ENCODE measurements around the gene MED12L.
"Not testable (repeated sequence)": the region's sequence is repeated elsewhere in the genome, so short reads cannot be mapped to it uniquely, and the experiment has no call there.

Gene MED12L

DNA sequence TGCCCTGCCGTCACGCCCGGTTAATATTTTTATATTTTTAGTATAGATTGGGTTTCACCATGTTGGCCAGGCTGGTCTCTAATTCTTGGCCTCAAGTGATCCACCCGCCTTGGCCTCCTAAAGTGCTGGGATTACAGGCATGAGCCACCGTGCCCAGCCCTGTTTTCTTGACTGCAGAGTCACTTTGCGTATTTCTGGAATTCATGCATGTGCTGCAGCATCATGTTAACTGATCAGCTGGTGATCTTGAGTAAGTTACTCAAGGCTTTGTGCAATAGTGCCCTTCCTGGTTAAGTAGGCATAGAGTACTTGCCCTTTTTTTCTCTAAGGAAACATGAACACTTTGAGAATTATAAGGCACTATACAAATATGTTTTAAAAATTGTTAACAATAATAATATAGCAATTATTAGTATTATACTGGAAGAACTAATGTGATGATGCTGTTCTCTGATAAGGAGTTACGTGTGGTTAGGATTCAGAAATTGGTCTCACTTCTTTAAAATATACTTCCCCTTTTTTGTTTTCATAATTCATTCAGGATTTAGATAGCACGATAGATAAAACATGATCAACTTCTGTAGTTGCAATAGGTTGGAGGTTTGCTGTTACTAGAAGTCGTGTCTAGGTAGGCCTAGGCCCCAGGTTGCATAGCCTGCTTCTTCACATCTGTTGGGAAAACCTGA, 83.9 kb downstream of the MED12L start:
- Mint-ChIP-seq H3K27ac (peak overlapping the region; percentile 78), H3K4me3 (peak overlapping the region; percentile 35), H3K4me1 (ENCODE audit: low read depth) (peaks cover 44% of the 10 kb centered on the region), H3K36me3 (no peaks in the 10 kb centered on the region), H3K27me3 (no peaks in the 10 kb centered on the region), H3K9me3 (ENCODE audit: low read depth) (no peaks in the 10 kb centered on the region)

DNA sequence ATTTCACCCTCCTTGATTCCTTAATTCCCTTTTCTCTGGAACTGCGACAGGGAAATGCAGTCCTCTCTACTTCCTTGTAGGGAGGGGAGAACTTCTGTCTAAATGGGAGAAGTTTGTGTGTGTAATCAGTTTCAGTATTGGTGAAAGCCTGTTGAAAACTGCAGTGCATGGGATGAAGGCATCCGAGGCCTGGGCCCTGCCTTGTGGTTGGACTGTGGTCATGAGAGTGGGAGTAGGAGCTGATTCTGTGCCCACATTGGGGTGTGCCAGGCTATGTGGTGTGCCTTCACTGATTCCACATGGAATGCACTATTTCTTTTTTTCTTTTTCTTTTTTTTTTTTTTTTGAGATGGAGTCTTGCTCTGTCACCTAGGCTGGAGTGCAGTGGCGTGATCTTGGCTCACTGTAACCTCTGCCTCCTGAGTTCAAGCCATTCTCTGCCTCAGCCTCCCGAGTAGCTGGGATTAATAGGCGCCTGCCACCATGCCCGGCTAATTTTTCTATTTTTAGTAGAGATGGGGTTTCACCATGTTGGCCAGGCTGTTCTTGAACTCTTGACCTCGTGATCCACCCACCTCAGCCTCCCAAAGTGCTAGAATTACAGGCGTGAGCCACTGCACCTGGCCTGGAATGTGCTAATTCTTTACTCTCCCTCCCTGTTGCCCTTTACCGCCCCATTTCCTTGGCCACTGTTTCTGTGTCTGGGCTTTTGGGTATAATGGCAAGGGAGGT, 84.7 kb downstream of the MED12L start:
- not testable (repeated sequence) for H3K36me3 Mint-ChIP-seq; H3K9me3 Mint-ChIP-seq (ENCODE audit: low read depth); H3K27me3 Mint-ChIP-seq
- peak overlapping the region; percentile 78 for H3K27ac Mint-ChIP-seq
- H3K4me1 Mint-ChIP-seq (ENCODE audit: low read depth) = peaks cover 44% of the 10 kb centered on the region
- peak overlapping the region; percentile 35 for H3K4me3 Mint-ChIP-seq

DNA sequence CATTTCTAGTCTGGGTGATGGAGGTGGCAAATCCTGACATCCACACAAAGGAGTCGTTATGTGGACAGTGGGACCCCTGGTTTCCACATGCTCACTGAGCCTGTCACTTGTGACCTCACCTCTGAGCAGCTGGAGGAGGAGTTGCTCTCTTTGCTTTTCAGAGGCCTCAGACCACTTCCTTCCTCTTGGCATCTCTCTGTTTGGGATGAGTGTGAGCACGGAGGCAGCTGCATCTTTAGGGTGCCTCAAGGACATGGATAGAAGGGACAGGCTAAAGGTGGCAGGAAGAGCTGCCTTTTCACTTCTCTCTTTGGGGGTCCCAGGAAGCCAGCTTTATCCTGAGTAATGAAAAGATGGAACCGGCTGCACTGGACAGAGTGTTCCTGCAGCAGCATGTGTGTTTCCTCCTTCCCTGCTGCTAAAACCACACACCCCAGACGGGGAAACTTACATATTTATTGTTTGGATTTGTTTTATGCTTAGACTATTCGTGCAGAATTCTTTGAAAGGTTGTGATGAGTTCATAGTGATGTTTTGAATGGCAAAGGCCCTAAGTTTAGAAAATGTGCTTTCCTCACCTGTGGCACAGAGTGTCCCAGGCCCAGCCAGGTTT, 85.8 kb downstream of the MED12L start:
- Mint-ChIP-seq H3K27ac (peak overlapping the region; percentile 78), H3K36me3 (no peaks in the 10 kb centered on the region), H3K27me3 (no peaks in the 10 kb centered on the region), H3K9me3 (ENCODE audit: low read depth) (no peaks in the 10 kb centered on the region), H3K4me3 (peak overlapping the region; percentile 41), H3K4me1 (ENCODE audit: low read depth) (peaks cover 44% of the 10 kb centered on the region)

DNA sequence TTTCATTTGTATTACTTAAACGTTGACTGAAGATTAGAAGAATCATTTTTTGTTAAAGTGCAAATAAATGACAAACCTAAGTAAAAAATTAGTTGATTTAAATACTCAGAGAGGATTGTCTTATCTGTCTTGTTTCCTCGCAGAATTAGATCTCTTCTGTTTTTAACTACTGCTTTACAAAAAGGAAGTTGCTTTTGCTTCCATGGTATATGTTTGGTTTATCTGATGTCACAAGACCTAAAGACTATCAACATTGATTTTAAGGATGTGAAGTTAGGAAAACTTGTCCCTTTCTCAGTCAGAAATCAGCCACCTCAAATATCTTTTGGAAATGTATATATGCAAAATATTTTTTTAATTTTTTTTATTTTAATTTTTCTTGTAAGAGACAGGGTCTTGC, 88.9 kb downstream of the MED12L start:
- no peaks in the 10 kb centered on the region for H3K36me3 Mint-ChIP-seq
- H3K9me3 Mint-ChIP-seq (ENCODE audit: low read depth) = no peaks in the 10 kb centered on the region
- H3K27ac Mint-ChIP-seq = no peak overlapping the region
- H3K27me3 Mint-ChIP-seq = no peaks in the 10 kb centered on the region
- H3K4me3 Mint-ChIP-seq = no peak overlapping the region
- peaks cover 35% of the 10 kb centered on the region for H3K4me1 Mint-ChIP-seq (ENCODE audit: low read depth)

DNA sequence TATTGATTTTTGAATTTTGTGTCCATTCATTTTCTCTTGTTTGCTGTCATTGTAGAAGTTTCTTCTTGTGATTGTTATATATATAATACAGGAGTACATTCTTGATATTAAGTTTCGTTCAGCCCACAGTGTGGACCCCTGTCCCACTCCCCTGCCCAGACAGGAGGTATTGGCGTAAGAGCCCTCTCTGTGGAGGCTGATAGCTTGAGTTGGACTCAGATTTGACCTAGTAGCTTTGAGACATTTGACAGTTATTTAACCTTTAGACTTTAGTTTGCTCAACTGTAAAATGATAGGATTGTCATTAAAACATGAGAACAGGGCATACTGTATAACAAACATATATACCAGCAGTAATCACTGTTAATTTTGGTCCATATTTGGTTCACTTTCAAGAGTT, 90.5 kb downstream of the MED12L start:
- Mint-ChIP-seq H3K27me3 (no peaks in the 10 kb centered on the region), H3K27ac (no peak overlapping the region), H3K9me3 (ENCODE audit: low read depth) (no peaks in the 10 kb centered on the region), H3K4me1 (ENCODE audit: low read depth) (peaks cover 22% of the 10 kb centered on the region), H3K36me3 (no peaks in the 10 kb centered on the region), H3K4me3 (no peak overlapping the region)

DNA sequence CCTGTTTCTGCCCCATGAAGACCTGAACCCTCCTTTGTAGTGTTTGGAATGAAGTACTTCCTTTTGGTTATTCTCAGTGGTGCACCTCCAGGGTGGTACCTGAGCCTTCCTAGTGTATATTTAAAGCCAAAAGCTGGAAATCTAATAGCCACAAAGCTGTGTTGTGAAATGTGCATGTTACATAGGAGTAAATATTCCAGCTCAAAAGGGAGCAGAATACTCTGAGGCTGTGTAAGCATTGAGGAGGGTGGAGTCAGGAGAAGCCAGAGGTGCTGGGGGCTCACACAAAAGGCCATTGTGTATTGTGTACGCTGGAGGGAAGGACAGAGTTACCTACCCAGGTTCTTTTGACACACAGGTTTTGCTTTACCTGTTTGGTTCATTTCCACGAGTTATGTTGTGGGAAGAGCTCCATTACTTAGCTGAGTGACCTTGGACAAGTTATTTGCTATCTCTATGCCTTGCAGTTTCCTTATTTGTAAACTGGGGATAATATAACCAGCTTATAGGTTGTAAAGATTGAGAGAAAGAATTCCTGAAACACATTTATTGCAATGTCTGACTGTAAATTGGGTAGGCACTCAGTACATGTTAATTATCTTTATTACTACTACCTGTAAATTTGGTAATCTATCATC, 92.9 kb downstream of the MED12L start:
- no peak overlapping the region for H3K27ac Mint-ChIP-seq
- peaks cover 17% of the 10 kb centered on the region for H3K4me1 Mint-ChIP-seq (ENCODE audit: low read depth)
- no peaks in the 10 kb centered on the region for H3K9me3 Mint-ChIP-seq (ENCODE audit: low read depth)
- H3K36me3 Mint-ChIP-seq = no peaks in the 10 kb centered on the region
- no peaks in the 10 kb centered on the region for H3K27me3 Mint-ChIP-seq
- H3K4me3 Mint-ChIP-seq = no peak overlapping the region

DNA sequence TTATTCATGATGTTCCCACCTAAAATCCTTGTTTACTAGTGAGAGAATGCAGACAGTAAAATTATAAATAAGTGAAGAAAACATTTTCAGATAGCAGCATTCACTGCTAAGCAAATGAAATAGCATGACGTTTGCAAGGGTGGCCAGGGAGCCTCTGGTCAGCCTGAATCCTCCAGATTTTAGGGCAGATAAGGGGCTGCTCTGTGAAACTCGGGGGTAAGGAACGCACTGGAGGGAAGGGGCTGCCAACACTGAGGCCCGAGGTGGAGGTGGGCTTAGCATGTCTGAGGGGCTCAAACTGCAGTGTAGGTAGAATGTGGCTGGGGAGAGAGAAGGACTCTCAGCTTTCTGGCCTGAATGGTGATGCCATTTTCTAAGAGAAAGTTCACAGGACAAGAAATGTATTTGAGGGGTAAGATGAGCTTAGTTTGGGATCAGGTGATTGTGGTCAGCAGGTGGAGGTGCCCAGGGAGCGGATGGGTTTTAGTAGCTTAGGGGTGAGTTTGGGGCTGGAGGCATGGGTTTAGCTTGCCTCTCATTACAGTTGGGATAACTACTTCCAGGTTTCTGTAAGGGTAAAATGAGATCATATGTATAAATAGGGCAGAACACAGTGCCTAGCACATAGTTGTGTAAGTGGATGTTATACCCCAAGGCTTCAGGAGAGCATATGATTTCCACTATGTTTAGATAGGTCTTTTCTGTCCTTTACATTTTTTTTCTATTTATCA, 97.0 kb downstream of the MED12L start:
- no peaks in the 10 kb centered on the region for H3K9me3 Mint-ChIP-seq (ENCODE audit: low read depth)
- peak overlapping the region; percentile 4 for H3K27ac Mint-ChIP-seq
- no peaks in the 10 kb centered on the region for H3K36me3 Mint-ChIP-seq
- peaks cover 27% of the 10 kb centered on the region for H3K4me1 Mint-ChIP-seq (ENCODE audit: low read depth)
- no peak overlapping the region for H3K4me3 Mint-ChIP-seq
- no peaks in the 10 kb centered on the region for H3K27me3 Mint-ChIP-seq

DNA sequence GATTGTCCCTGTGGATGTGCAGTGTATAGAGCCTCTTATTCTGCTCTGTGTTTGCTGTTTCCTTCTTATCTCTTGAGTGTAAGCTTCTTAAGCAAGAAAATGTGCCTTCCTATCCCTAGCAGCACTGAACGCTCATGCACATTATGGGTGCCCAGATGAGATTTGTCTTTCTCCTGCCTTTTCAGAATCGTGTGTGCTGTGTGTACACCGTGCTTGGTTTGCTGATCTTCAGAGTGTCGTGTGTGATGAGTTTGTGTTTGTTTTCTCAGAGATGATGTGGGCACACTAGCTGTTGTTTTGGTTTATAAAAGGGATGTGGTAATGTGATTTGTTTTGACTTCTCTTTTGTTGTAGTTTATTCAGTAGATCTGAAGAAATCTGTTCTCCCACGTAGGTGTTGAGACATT, 97.8 kb downstream of the MED12L start:
- Mint-ChIP-seq H3K4me1 (ENCODE audit: low read depth) (peaks cover 27% of the 10 kb centered on the region), H3K27ac (peak overlapping the region; percentile 38), H3K4me3 (peak overlapping the region; percentile 70)

DNA sequence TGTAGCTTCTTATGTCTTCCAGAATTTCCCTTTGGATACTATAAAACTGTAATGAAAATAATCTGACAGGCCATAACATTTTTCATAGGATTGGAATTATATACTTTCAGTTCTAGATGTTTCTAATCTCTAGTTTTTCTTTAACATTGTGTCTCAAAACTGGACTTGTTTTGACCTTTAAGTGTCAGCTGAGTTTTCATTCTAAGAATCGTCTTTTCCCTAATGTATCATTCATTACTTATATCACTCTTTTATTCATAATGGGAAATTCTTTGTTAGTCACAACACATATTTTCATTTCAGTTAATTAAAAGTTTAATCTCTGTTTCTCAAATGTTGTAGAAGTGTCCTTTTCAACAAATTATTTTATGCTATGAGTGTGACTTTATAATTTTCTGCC, 105.6 kb downstream of the MED12L start:
- H3K27me3 Mint-ChIP-seq = no peaks in the 10 kb centered on the region
- H3K9me3 Mint-ChIP-seq (ENCODE audit: low read depth) = peaks cover 6% of the 10 kb centered on the region
- H3K36me3 Mint-ChIP-seq = peaks cover 3% of the 10 kb centered on the region
- H3K4me3 Mint-ChIP-seq = no peak overlapping the region
- H3K27ac Mint-ChIP-seq = peak overlapping the region; percentile 92
- peaks cover 28% of the 10 kb centered on the region for H3K4me1 Mint-ChIP-seq (ENCODE audit: low read depth)

More for the DNA sequence above, 97.8 kb downstream of the MED12L start:
- Mint-ChIP-seq H3K36me3 (no peaks in the 10 kb centered on the region), H3K9me3 (ENCODE audit: low read depth) (no peaks in the 10 kb centered on the region), H3K27me3 (no peaks in the 10 kb centered on the region)

DNA sequence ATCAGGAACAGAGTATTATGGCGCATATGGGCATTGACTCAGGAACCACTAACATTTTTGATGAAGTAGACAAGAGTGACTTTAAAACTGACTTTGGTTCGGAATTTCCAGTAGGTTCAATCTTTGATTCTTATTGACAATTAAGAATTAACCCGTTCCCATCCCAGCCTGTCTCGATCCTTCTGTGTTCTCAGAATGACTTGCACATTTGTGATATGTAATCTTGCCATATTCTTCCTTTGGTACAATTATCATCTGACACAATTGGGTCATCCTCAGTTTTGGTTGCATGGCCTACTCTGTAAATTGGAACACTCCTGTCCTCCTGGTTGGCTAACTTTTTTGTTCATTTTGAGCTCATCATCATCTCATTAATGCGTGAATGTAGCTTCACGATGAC, 107.1 kb downstream of the MED12L start:
- Mint-ChIP-seq H3K9me3 (ENCODE audit: low read depth) (peaks cover 6% of the 10 kb centered on the region), H3K4me1 (ENCODE audit: low read depth) (peaks cover 33% of the 10 kb centered on the region), H3K27ac (no peak overlapping the region), H3K27me3 (no peaks in the 10 kb centered on the region), H3K36me3 (peaks cover 3% of the 10 kb centered on the region), H3K4me3 (no peak overlapping the region)

DNA sequence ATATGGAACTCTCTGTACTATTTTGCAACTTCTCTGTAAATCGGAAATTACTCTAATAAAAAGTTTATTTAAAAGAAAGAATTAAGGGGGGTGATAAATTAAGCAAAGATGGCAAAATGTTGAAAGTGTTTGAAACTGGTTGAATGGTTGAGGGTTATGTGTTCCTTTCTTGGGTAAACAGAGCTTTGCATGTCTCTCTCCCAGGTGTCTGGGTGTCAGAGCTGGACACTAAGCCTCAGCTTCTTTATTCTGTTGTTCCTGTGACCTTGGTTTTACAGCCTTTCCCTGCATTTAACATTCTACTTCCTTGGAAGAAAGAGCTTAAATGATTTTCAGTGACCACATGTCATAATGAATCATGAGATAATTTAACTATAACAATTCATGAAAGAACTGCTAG, 110.4 kb downstream of the MED12L start:
- no peak overlapping the region for H3K4me3 Mint-ChIP-seq
- peaks cover 45% of the 10 kb centered on the region for H3K4me1 Mint-ChIP-seq (ENCODE audit: low read depth)
- H3K27ac Mint-ChIP-seq = peak overlapping the region; percentile 18
- H3K9me3 Mint-ChIP-seq (ENCODE audit: low read depth) = peaks cover 3% of the 10 kb centered on the region
- H3K36me3 Mint-ChIP-seq = peaks cover 22% of the 10 kb centered on the region
- no peaks in the 10 kb centered on the region for H3K27me3 Mint-ChIP-seq

DNA sequence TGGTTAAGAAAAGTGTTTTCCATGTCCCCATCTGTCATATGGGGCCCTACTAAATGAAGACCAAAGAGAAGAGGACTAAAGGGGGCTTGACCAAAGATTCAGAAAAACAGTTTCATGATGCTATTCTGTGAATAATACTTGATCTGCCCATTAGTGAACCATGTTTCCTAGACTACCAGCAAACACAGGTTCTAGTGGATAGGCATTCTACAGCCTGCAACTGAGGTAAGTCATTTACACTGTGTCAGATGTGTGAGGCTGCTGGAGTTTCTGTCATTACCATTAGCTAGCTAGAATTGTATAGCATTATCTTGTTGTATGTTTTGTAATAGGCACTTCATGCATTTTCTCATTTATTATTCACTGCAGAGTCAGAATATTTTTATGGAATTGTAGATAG, 111.0 kb downstream of the MED12L start:
- Mint-ChIP-seq H3K4me3 (no peak overlapping the region), H3K27ac (no peak overlapping the region), H3K9me3 (ENCODE audit: low read depth) (no peaks in the 10 kb centered on the region), H3K36me3 (peaks cover 26% of the 10 kb centered on the region), H3K4me1 (ENCODE audit: low read depth) (peaks cover 44% of the 10 kb centered on the region), H3K27me3 (no peaks in the 10 kb centered on the region)

DNA sequence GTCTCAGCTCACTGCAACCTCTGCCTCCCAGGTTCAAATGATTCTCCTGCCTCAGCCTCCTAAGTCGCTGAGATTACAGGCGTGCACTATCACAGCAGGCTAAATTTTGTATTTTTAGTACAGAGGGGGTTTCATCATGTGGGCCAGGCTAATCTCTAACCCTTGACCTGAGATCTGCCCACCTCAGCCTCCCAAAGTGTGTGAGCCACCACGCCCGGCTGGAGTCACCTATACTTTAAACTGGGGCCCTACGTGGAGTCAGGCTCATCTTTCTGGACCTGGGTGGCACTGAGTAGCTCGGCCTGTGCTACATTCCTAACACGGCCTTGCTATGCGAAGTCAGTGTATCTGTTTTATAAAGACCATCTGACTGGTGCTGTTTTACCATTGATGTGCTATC, 111.8 kb downstream of the MED12L start:
- Mint-ChIP-seq H3K9me3 (ENCODE audit: low read depth) (no peaks in the 10 kb centered on the region), H3K4me3 (no peak overlapping the region), H3K4me1 (ENCODE audit: low read depth) (peaks cover 50% of the 10 kb centered on the region), H3K27ac (no peak overlapping the region), H3K36me3 (peaks cover 28% of the 10 kb centered on the region), H3K27me3 (no peaks in the 10 kb centered on the region)

DNA sequence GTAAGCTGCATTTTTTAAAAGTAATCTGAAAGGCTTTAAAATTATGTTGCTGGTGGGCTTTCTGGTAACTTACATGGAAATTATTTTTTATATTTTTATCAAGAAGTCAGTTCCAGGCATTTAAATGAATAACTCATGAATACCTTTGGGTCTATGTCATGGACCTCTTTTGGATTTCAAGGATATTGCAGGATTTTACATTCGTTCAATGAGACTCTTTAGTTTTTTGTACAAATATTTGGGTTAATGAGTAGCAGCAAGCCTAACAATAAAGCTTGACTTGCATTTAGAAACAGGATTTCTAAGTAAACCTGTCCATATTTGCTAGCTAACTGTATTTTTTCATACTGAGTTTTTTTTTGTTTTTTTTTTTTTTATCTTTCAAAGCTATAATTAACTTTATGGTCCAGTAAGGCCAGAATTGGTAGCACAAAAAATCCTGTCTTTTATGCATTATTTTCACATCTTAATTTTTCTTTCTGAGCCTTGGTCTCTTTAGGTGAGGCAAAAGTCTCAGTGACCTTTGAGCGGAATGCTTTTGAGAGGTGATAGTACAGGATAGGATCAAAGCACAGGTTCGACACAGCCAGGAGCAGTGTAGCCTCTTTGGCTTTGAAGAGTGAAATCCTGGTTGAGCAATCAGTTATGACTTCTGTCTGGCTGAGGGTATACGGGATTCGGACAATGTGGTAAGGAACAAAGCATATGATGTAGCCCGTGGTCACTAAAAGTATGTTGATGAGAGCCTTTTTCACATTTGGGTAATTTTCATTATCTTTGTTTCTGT, 112.7 kb downstream of the MED12L start:
- H3K36me3 Mint-ChIP-seq = peaks cover 26% of the 10 kb centered on the region
- H3K4me3 Mint-ChIP-seq = peak overlapping the region; percentile 90
- no peaks in the 10 kb centered on the region for H3K27me3 Mint-ChIP-seq
- peaks cover 54% of the 10 kb centered on the region for H3K4me1 Mint-ChIP-seq (ENCODE audit: low read depth)
- no peaks in the 10 kb centered on the region for H3K9me3 Mint-ChIP-seq (ENCODE audit: low read depth)
- peak overlapping the region; percentile 96 for H3K27ac Mint-ChIP-seq
